HG02970 (cell line): ENCODE data around the gene PRCC.
A peak's percentile ranks its signal among the peaks of the same experiment; 100 is the strongest.
"Not testable (repeated sequence)": the region's sequence is repeated elsewhere in the genome, so short reads cannot be mapped to it uniquely, and the experiment has no call there.

Experiments
- ATAC-seq: cut with Tn5 transposase; IDR thresholded peaks from one replicate; pipeline ENCODE4 v1.9.1; 2021; ENCODE audit warnings: mild to moderate bottlenecking, moderate library complexity, moderate number of reproducible peaks; ENCODE audit not compliant: unreplicated experiment, low FRiP score

The PRCC gene

DNA sequence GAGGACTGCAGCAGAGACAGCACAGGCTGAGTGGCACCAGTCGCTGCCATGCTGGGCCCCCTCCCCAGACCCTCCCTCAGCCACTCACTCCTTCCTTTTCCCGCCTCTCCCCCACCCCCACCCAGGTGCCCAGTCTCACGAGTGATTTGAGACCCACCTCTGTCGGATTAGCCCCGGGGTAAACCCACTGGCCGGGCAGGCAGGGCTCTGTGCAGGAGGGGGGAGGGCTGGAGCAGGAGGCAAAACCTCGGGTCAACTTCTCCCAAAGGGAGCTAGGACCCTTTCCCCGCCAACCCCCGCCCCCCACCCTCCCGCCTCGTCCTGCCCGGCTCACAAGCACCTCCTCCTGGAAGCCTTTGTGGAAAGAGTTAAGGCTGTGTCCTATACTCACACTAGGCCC, 23.0 kb upstream of the PRCC start:
- no peak for ATAC-seq

DNA sequence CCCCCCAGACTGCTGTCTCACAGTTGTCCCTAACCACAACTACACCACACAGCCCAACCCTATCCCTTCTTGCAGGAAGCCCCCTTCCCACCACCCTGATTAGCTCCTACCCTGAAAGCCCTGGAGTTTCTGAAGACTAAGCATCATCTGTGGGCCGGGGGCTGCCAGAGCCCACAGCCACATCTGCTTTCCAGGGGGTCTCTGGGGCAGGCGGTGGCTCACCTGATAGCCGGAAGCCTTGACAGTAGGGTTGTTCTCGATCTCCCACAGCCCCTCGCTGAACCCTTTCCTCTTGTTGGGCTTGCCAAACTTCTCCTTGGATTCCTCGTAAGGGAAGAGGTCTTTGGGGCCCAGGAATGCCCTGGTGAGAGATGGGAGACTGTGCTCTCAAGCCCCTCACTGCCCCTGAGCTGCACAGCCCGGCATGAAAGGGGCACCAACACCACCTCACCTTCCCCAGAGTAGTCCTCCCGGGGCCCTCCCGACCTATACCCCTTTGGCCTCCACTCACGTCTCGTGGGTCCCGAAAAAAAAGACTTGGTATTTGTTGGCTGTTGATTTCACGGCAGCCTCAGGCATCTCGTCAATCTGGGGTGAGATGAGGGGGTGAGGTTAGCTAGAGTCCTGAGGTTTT, 22.4 kb upstream of the PRCC start:
- ATAC-seq = no peak

DNA sequence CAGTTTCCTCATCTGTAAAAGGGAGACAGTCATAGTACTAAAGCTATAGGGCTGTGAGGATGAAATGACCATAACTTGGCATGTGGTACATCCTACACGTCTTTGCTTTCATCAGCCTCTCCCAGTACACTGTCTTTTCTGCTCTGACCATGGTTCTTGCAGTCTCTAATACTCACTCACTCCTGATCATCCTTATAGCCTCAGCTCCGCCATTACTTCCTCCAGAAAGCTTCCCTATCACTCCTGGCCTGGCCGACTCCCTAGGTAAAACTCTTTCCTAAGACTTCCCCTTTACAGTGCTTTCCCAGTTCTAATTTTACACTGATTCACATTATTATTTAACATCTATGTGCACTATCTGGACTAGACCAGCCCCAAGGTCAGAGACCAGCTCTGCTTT, 21.5 kb upstream of the PRCC start:
- no peak for ATAC-seq

DNA sequence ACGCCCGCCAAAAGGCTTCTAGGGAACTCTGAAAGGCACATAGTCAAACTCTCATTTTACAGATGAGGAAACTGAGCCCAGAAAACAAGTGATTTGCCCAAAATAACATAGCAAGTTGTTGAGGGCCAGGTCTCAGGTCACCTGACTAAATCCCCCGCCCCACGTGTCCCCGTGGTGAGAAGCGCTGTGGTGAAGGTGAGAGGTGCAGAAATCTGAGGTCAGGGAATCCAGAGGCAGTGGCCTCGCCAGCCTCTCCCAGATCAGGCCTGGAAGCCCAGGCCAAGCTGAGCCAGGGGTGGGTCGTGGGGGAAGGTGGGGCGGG, 21.0 kb upstream of the PRCC start:
- no peak for ATAC-seq

DNA sequence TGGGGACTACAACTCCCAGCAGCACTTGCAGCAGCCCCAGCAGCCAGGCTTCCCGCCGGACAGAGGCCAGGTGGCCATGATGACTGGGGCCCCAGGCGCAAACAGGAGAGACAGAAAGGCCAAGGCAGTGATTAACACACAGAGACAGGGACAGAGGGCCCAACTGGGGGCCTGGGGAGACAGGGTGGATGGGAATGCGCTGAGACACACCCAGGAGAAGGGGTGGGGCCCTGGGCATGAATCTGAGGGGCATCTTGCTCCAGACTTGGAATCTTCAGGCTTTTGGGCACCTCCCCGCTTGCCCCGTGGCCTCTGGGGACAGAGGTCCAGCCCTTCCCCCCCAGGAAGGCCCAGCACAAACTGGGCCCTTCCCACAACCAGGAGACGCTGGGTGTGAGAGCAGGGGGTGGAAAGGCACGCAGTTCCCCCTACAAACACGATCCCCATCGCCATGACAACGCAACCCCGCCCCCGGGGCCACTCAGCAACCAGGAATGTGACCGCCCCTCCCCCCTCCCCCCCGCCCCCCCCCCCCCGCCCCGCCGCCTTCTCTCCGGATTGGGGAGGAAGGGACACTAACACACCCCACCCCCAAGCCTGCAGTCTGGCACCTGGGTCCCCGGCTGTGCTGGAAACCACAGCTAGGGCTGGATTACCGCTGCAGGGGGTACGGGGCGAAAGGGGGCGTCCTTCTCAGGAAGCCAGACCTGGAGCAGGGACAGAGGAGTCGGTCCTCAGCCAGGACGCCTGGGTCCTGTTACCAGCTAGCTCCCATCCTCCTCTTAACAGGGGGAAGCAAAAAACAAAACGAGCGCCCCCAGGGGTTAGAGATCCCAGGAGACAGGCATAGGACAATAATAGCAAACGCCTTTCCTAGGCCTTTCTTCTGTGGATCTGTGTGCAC, 20.4 kb upstream of the PRCC start:
- ATAC-seq = no peak

GRCh38 chr1:156747742-156748669, 19.3 kb upstream of the PRCC start:
- ATAC-seq = no peak

- ATAC-seq = no peak
These were observed 18.5 kb upstream of the PRCC start for GRCh38 chr1:156748670-156749418.

GRCh38 chr1:156749419-156750118, 17.8 kb upstream of the PRCC start:
- ATAC-seq = no peak

GRCh38 chr1:156750191-156750672, 17.1 kb upstream of the PRCC start:
- ATAC-seq = no peak

DNA sequence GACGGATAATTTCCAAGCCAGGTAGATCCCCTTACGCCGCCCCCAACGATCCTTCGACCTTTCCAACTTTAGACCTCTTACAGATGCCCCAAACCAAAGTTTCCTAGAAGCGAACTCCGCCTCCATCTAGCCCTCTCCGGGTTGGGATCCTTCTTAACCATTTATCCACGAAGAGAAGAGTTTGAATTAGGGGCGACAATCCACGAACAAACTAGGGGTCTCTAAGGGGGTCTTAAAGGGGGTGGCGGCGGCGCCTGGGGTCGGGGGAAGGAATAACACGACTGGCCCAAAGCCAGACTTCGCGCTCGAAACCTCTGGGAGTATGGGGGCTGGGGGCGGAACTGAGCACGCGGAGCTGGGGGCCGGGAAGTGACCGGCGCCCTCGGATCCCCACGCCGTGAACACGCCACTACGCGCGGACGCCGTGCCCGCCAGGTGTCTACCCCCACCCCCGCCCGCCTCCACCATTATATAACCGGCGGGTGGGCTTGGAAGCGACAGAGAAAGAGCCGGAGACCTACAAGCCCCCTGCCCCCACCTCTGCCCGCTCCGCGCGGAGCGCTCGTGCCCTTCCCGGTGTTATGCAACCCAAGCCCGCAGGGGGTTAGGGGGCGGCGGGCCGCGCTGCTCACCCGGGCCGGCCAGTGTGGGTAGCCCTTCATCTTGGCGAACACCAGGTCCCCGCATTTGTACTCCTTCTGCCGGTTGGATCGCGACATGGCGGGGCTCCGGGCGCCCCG, 16.5 kb upstream of the PRCC start:
- peak; percentile 18 for ATAC-seq

DNA sequence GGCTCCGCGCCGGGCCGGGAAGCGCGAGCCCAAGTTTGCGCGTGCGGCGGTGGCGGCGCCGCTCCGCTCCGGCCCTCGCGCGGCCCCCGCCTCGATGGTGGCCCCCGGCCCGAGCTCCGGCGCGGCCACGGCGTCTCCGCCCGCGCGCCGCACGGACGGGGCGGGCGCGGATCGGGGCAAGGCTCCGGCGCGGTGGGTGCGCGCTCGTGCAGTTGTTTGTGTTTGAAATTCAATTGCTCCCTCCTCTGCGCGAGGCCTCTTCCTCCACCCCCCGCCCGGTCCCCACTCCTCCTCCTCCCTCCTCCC, 15.9 kb upstream of the PRCC start, which contains the start of gene HDGF:
Gene HDGF, minus strand, starts transcription at position 225 of the 306 bp plus-strand sequence. CDS start 246 bp downstream, outside the sequence.
- ATAC-seq = peak; percentile 23

DNA sequence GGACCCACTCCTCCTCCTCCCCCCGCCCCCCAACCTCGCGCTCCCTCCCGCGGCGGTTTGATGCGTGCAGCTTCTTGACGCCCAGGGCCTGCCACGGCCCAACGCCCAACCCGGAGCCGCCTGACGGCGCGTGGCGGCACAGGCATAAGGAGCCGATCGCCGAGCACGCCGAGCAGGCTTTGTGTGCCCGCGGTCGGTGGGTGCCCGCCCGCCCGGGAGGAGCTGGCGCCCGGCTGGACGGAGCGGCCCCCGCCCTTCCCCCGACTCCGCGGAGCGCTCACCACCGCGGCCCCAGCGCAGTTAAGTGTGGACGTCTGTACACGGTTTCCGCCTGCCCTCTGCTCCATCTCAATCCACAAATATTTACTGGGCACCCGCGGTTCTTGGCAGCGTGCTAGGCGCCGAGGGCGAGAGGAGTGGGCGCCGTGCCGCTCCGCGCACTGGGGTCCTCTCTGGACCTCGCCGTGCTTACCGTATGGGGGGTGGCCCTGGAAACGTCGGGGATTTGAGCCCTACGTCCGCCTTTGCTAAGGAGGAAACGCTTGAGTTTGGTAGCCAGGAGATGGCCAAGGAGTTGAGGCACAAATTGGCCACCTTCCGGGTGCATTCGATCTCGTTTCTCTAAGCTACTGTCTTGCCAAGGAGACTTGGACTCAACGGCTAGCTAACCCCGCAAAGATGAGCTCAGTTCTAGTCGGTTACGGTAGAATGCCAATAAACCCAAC, 15.4 kb upstream of the PRCC start:
- ATAC-seq = peak; percentile 55

GRCh38 chr1:156752843-156753482, 14.4 kb upstream of the PRCC start:
- no peak for ATAC-seq

- ATAC-seq = no peak
These were observed 13.1 kb upstream of the PRCC start for GRCh38 chr1:156754219-156754618.

- no peak for ATAC-seq
These were observed 11.8 kb upstream of the PRCC start for GRCh38 chr1:156755527-156755950.

- no peak for ATAC-seq
These were observed 11.0 kb upstream of the PRCC start for GRCh38 chr1:156756355-156756754.

DNA sequence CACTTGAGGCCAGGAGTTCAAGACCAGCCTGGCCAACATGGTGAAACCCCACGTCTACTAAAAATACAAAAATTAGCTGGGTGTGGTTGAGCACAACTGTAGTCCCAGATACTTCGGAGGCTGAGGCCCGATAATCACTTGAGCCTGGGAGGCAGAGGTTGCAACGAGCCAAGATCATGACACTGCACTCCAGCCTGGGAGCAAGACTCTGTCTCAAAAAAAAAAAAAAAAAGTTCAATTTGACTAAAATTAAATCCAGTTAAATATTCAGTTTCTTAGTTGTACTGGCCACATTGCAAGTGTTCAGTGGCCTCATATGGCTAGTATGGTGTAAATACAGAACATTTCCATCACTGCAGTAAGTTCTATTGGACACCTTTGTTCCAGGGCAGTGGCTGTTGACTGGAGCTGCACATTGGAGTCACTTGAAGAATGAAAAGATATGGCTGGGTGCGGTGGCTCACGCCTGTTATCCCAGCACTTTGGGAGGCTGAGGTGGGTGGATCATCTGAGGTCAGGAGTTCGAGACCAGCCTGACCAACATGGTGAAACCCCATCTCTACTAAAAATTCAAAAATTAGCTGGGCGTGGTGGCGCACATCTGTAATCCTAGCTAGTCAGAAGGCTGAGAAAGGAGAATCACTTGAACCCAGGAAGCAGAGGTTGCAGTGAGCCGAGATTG, 9.6 kb upstream of the PRCC start:
- not testable (repeated sequence) for ATAC-seq
